ENCODE results near the gene MISP.
A peak's percentile ranks its signal among the peaks of the same experiment; 100 is the strongest.
"Not testable (repeated sequence)": the region's sequence is repeated elsewhere in the genome, so short reads cannot be mapped to it uniquely, and the experiment has no call there.

Gene MISP

DNA sequence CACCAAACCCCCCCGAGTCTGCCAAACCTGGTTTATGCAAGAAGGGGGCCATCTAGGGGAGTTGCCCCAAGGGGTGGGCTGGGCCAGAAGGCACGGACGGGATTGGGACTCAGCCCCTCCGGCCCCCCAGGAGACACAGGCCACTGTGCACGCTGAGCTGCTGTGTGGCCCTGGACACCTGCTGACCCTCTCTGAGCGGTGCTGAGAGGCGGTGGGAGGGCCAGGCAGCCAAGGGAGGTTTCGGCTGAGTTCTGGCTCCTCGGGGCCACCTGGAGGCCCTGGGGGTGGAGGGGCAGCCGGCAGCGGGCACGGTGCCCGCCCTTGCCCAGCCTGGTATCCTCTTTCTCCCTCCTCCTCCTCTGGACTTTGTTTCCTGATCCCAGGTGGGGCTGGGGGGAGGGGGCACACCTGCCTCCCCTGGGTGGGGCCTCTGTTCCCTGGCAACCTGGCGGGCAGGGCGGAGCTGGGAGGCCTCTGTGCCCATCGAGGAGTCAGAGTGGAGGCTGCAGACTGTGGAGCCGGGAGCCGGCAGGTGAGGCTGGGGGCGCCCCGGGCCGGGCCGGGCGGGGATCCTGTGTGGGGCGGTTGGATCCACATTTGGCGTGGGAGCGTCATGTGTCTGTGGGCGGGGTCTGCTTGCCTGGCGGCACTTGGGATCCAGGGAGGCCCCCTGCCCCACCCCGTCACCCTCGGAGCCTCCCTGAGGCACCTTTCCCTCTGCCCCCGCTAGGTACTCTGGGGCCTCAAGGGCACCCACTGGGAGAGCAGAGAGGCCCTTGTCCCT is at the start of gene MISP:
Gene MISP (plus strand): TSS at position 473 of the 784 bp plus-strand sequence. CDS start 5,835 bp downstream, outside the sequence.
- DNase-seq (ENCODE audit: low read depth in 2 of 2), result no peak

DNA sequence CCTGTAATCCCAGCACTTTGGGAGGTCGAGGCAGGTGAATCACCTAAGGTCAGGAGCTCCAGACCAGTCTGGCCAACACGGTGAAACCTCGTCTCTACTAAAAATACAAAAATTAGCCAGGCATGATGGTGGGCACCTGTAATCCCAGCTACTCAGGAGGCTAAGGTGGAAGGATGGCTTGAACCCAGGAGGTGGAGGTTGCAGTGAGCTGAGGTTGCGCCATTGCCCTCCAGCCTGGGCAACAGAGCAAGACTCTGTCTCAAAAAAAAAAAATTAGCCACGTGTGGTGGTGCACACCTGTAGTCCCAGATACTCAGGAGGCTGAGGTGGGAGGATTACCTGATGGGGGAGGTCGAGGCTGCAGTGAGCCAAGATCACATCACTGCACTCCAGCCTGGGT is 48.1 kb upstream of the MISP start:
- DNase-seq (ENCODE audit: low read depth in 2 of 2), result not testable (repeated sequence)

DNA sequence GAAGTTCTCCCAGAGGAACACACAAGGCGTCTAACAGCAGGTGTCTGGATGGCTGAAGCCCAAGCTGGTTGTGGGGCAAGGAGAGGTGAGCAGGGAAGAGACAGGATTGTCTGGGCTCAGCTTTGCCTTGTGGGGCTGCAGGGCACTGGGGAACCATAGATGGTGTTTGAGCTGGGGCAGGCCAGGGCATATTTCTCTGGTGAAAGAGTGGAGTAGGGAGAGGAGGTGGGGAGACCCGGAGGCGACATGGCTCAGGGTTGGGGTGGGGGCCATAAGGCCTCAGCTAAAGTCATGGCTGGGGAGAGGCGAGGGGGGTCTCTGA is 47.6 kb upstream of the MISP start:
- no peak for DNase-seq (ENCODE audit: low read depth in 2 of 2)

DNA sequence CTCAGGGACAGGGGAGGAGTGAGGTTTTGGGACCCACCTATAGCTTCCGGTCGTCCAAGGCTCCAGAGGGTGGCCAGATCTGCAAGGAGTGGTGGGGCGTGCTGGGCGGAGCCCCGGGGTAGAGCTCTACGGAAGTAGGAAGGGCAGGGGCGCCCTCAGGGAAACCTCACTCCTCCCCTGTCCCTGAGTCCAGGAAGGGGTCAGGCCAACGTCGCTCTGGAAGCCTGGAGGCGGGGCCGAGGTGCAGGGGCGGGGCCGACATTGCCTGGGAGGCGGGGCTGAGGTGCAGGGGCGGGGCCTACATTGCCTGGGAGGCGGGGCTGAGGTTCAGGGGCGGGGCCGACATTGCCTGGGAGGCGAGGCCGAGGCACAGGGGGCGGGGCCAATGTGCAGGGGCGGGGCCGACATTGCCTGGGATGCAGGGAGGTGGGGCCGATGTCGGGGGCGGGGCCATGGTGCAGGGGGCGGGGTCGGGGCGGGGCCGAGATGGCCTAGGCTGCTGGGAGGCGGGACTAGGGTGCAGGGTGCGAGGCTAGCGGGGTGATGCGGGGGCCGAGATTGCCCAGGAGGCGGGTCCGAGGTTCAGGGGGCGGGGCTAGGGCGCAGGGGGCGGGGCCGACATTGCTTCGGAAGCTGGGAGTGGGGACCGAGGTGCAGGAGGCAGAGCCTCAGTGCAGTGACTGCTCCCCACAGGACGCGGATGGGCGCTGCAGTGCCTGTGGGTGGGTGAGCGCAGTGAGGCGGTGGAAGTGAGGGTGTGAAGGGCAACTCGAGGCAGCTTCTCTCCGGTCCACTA is 47.1 kb upstream of the MISP start:
- peak; percentile 38 for DNase-seq (ENCODE audit: low read depth in 2 of 2)

DNA sequence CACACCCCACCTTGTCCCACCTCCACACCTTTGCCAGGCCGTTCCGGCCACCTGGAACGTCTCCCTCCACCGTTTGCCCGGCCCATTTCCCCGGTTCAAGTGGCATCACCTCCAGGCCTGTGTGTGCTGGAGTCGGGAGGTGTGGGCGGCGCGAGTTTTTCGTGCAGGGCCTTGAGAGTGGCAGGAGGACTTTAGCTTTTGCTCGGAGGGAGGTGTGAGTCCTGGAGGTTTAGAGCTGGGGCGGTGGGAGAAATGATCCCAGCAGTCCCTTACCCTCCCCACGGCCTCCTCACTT is 46.5 kb upstream of the MISP start:
- DNase-seq (ENCODE audit: low read depth in 2 of 2), result no peak

GRCh38 chr19:708154-709143 is 42.5 kb upstream of the MISP start, which contains the start of gene PALM:
PALM (plus strand) TSS chr19:708935; CDS start chr19:709147, 212 bp downstream.
- no peak for DNase-seq (ENCODE audit: low read depth in 2 of 2)

DNA sequence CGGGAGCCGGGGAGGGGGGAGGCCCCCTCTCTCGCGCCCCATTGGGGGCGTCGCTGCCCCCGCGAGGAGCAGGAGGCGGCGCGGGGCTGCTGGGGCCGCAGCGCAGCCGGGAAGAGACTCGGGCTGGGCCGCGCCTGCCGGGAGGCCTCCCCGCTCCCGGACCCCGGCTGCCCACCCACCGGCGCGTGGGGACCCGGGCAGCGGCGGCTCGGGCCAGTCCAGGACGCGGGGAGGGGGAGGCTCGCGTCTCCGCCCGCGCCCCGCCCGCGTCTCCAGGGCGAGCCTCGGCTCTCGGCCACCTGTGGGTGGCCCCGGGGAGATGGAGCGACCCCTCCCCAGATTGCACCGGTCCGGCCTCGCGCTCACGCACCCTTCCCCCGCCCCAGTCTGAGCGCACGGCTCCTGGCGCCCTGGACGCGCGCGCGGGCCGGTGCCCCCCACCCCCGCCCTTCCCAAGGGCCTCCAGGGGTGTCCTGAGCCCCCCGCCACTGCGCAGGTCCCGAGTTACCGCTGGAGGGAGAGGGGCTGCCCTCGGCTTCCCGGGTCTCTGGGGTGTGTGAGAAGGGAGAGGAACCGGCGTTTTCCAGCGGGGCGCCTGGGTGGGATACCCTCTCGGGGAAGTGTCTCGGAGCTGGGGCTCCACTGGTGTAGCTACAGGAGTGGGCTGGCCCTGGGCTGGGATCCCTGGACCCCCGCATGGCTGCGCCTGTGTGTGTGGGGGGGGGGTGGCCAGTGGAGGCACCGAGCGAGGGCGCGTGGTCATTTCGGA is 41.5 kb upstream of the MISP start:
- no peak for DNase-seq (ENCODE audit: low read depth in 2 of 2)

- DNase-seq (ENCODE audit: low read depth in 2 of 2), result no peak
Observed at GRCh38 chr19:709965-710571, 40.8 kb upstream of the MISP start.

GRCh38 chr19:710767-711166 is 40.1 kb upstream of the MISP start:
- DNase-seq (ENCODE audit: low read depth in 2 of 2), result no peak

GRCh38 chr19:711254-711653 is 39.7 kb upstream of the MISP start:
- DNase-seq (ENCODE audit: low read depth in 2 of 2), result no peak

GRCh38 chr19:715347-715746 is 35.6 kb upstream of the MISP start:
- no peak for DNase-seq (ENCODE audit: low read depth in 2 of 2)

- DNase-seq (ENCODE audit: low read depth in 2 of 2), result no peak
Observed at GRCh38 chr19:718251-718951, 32.5 kb upstream of the MISP start.

DNA sequence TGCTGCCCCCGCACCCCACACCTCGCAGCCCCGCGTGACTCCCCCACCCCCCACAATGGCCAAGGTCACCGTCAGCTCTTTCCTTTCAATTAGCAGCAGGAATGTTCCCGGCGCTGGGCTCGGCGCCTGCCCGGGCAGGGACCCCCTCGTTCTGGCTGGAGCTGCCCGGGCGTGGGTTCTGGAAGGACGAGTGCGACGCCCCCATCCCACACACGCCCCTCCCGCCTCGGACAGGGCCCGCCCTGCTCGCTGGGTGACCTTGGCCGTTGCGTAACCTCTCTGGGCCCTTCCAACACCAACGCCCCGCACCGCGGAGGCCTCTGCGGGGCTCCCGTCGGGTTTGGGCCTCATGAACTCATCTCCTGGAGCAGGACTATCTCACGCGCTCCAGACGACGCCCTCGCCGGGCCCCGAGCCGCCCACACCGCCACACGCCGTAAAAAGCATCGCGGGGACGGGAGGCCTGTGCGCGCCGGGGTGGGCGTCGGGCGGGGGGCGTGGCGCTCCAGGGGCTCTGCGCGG is 31.9 kb upstream of the MISP start:
- DNase-seq (ENCODE audit: low read depth in 2 of 2), result no peak

DNA sequence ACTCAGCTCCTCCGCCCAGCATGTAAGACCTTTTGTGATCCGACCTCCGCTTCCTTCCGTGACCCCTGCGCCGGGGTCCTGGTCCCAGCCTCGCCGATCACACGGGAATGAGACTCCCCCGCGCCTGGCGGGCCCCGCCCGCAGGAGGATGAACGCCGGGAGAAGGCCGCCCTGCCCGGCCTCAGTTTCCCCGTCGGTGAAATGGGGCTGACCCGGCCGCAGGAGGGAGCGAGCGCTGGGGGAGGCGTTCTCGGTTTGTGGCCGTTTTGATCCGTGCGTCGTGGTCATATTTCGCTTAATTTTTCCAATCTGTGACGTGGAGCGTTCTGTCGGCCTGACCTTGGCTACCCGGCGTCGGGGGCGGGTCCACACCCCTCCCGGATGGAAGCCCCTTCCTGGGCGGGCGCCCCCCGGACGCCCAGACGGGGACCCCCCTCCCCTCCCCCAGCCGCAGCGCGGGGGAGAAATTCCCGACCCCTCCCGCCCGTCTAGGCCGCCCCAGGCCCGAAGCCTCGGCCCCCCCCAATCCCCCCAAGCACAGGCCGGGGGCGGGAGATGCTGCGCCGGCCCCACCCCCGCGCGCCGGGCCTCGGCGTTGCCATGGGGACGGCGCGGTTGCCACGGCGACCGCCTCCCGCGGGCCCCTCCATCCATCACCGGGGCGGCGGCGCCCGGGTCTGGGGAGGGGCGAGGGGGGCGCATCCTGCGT is 31.1 kb upstream of the MISP start:
- DNase-seq (ENCODE audit: low read depth in 2 of 2), result no peak

DNA sequence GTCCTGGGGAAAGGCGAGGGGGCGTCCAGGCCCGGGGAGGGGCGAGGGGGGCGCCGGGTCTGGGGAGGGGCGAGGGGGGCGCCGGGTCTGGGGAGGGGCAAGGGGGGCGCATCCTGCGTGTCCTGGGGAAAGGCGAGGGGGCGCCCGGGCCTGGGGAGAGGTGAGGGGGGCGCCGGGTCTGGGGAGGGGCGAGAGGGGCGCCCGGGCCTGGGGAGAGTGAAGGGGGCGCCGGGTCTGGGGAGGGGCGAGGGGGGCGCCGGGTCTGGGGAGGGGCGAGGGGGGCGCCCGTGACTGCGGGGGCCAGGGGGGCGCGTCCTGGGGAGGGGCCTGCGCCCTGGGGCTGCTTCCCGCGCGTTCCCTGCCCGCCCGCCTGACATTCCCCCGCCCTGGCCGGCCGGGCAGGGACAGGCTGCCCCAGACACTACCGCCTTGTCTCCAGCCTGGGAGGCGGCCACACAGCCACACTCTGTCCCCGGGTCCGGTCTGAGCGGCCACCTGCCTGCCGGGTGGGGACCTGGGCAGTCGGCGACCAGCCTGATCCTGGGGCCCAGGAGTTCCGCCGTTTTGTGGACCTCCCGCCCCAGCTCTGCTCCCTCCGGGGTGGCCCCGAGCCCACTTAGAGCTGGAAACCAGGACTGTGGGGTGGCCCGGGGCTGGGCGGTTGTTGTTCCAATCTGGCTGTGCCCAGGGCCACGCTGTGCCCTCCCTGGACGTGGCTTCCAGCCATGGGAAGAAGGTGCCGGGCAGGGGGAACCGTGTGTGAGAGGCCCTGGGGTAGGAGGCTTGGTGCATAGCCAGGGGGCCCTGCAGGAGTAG is 30.4 kb upstream of the MISP start:
- no peak for DNase-seq (ENCODE audit: low read depth in 2 of 2)

DNA sequence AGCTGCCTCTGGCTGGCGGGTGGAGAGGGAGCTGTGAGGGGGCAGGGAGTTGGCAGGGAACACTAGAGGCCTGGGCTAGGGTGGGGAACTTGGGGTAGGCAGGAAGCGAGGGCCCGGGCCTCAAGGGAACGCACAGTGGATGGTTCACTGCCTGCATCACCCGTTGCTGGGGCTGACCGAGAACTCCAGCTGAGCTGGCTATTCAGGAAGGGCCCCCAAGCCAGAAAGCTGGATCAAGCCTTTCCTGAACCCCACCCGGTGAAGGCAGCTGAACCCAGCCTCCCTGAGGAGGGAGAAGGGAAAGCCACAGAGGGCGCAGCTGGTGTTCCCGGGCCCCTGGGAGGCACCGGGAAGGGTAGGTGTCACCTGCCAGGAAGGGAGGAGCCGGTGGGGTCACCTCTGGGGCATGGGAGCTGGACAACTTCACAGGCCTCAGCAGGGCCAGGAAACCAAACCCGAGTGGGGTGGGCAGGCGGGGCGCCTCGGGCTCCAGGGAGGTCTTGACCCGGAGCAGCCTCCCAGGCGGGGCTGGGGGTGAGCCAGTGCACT is 28.3 kb upstream of the MISP start:
- DNase-seq (ENCODE audit: low read depth in 2 of 2), result no peak

DNA sequence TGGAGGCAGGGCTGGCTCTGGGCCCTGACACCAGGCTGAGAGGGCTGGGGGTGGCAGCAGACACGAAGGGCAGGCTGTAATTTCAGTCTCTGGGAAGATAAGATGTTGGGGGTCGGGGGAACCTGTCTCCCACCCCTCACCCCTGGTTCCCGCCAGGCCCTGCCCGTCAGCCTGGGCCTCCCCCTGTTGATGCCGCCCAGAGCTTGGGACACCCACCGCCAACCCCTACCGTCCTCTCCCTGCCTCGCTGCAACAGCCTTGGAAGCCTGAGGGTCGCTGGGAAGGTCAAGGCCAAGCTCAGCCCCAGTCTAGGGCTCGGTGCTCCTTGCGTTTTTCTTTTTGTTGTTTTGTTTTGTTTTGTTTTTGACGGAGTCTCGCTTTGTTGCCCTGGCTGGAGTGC is 27.7 kb upstream of the MISP start:
- no peak for DNase-seq (ENCODE audit: low read depth in 2 of 2)

GRCh38 chr19:723714-724113 is 27.2 kb upstream of the MISP start:
- no peak for DNase-seq (ENCODE audit: low read depth in 2 of 2)
